Activated naive CD4-positive, alpha-beta T cell (primary cell): ENCODE results near the gene KAZN.

ENCODE experiments used
- DNase-seq, 4 experiments: peaks; one replicate each; lab custom pipeline; 2025; lab: John Stamatoyannopoulos, UW

KAZN gene

DNA sequence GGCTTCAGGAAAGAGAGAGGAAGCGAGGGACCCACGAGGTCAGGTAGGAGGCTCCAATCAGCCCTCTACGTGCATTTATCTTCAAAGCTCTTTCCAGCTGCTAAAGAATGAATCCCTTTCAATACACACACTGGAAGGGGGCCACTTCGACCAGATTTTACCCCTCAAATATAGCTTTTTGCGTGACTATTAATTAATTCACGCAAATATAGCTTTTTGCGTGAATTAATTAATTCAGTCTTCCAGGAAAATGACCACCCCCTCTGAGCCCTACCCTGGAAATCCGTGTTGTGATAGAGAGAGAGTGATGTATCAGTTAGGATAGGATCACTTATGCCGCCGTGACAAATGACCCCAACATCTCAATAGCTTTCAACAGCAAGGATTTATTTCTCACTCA, 289.9 kb downstream of the KAZN start:
- DNase-seq = no peak

DNA sequence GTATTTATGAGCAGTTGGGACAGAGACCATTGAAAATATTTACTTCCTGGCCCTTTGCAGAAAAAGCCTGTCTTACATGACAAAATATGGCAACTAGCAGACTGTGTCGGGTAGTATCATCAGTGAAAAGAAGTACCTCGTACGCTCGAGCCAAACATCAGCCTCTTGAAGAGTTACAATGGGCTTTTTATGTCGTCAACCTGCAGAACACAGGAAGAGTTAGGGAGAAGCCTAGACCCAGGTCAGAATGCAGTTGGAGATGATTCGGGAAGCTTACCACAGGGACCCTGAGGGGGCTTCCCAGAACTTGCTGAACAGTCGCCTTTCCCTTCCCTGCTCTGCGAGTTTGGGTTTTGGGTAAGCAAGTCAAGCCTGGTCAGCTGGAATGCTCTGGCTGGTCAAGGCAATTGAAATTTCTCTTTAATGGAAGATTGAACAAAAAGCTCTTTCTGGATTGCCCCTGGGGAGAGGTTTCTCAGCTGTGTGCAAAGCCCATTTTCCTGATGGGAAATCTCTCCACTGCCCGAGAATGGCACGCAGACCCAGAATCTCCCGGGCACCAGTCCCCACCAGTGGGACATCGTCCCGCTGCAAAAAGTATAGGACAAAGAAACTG, 291.4 kb downstream of the KAZN start:
- no peak for DNase-seq

DNA sequence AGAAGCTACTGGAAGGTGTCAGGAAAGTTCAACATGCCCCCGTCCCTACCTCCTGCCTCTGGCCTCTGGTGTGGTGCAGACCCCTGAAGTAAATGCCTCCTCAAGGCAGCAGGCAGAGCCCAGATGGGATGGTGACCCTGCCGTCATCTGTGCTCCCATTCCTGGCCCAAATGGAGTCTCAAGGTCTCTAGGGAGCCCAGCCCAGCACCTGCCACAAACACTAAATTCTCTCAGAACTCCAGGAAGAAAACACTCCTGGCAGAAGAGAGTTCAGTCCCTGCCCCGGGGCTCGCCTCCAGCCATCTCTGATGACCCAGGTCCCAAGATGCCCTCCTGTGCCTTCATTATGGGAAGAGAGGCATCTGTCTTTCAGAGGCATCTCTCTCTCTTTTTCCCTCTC, 293.5 kb downstream of the KAZN start:
- no peak for DNase-seq

DNA sequence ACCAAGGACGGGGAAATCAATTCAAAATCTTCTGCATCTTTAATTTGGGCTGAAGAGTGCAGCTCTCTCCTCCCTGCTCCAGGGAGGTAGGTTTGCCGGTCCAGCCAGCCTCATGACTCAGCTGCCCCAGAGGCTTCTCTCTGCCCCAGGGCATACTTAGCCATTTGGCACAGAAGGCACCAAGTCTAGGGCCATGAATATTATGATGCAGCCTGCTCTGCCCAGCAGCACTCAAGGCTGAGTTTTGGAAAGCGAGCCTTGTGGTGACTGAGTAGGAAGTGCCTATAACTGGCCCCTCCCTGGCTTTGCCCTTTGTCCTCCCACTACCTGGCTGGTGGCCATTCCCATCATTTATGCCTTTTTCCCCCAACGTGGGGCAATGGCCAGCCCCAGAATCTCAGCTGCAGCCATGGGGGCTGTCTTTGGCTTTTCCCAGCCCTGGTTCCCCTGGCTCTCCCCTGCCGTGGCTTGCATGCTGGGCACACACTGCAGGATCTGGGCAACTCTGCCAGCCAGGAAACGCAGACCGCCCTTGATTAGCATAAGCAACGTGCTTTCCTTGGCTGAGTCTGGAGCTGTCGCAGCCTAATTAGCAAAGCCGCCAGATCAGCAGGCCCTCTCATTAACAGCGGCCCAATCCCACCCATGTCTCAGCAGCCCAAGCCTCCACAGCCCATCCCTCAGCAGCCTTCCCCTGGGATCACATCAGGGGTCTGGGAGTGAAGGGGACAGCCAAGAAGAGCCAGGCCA, 296.5 kb downstream of the KAZN start:
- no peak for DNase-seq

DNA sequence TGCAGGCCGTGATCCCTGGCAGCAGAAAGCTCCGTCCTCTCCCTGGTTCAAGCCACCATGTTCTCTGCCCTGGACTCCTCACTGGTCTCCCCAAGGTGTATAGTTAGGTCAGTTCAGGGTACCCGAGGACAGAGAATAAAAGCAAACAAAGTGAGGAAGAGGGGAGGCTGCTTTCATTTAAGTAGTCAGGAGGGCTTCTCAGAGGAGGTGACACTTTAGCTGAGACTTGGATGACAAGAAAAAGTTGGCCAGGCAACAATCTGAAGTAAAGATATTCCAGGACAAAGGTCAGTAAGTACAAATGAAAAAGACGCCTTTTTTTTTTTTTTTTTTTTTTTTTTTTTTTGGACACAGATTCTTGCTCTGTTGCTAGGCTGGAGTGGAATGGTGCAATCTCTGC, 297.2 kb downstream of the KAZN start:
- no peak for DNase-seq

DNA sequence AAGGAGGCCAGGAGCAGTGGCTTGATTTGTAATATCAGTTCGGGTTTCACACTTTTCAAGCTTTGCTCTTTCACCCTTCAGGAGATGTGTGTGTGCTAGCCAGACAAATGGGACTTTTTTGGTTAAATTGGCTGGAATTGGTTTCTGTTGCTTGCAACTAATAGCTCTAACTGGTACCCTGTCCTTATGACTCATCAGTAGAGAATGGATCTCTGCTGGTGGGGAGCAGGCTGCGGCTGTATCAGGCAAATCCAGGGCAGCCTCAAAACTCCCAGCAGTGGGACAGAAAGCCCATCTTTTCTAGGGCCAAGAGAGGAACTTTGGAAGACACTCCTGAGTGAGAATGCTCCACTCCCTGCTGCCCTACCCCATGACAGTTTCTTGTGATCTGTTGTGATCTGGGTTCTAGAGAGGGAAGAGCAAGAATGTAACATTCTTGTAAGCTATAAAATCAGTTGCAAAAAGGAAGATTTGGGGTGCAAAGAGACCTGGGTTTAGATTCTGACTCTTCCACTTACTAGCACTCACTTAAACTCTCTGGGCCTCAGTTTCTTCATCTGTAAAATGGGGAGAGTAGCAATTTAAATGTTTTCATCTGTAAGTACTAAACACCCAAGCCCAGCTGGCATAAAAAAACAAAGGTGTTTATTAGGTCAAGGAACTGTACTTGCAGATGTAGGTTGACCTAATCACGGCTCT, 298.0 kb downstream of the KAZN start:
- DNase-seq = no peak

DNA sequence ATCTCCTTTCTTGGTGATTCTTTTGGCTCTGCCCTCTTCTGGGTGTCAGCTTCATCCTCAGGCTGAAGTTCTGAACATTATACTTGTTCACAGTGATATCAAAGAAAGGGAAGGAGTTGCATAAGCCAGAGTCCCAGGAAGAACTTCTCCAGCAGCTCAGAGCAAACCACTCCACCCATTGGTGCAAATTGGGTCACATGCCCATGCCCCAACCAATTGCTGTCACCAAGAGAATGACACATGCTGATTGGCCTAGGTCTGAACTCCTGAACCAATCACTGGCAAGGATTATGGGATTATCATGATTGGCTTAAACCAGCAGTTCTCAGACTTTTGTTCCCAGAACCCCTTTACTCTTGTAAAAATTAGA, 298.6 kb downstream of the KAZN start:
- DNase-seq = no peak

DNA sequence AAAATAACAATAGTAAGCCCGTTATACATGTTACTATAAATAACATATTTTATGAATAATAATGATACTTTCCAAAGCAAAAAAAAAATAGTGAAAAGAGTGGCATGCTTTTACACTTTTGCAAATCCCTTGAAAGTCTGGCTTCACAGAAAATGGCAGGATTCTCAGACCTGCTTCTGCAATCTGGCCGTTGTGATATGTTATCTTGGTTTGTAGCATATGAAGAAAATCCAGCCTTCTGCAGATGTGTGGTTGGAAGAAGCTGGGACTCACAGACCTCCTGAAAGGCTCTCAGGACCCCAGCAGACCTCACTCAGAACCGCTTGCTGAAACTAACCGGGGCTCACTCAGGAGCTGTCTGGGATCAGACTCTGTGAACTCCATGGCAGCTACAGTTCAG, 299.1 kb downstream of the KAZN start:
- DNase-seq = no peak

DNA sequence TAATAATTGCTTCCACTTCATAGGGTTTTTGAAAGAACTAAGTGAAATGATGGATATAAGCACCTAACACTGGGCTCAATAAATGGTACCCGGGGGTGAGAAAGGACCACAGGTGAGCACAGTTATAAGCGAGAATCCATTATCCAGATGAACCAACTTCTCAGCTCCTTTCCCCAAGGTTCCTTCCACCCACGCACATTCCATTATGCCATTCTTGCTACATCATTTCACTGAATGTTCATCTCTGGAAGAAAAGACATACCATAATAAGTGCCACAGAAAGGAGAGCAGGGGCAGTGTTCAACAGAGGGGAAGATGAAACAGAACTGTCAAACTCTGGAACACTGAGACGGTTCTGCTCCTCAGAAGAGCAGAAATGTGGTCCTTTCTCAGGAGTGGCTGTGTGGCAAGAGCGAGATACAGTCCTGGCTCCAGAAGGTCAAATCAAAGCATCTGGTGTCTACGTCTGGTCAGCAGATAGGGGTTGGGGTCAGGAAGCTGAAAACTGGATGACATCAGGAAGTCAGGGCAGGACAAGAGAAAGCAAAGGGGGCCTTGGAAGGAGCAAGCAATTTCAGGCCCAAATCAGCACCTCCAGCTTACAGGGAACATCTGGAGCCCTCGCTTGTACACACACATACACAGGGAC, 299.6 kb downstream of the KAZN start:
- no peak for DNase-seq

DNA sequence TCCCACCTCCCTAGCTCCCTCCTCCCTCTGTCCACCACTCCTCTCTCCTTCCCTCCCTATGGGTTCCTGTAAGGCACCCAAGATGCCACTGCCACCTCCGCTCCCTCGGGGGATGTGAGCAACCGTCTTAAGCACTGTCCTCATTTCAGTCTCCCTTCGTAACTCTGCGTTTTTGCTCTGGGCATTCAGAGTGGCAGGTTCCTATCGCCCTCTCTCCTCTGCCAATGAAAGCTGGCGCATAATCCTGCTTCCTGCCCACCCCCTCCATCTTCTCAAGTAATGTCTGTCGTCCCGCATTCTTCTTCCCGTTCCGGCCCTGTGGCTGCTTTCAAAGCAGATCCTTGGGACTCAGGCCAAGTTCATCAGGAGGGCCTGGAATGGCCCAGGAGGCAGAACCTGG, 301.2 kb downstream of the KAZN start:
- no peak for DNase-seq

DNA sequence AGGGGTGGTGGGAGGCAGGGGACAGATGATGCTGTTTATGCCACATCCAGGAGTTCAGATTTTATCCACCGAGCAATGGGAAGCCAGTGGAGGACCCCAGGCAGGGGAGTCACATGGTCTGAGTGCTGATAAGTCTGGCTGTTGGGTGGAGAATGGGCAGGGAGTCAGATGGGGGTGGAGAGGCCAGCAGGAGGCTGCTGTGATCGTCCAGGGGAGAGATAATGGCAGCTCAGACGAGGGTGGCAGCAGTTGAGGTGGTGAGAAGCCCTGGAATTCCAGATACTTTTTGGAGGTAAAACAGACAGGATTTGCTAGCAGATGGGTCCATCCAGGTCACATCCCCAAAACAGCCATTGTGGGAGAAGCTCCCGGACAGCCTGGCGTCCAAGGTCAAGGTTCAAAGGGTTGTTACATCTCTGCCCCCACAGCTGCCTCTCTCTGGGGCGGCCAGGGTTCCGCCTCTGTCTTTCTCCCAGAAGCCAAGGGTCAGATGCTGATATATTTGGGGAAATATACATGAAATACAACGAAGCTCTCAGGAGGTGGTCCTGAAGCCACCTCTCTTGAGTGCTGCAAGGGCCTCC, 303.0 kb downstream of the KAZN start:
- DNase-seq = no peak

DNA sequence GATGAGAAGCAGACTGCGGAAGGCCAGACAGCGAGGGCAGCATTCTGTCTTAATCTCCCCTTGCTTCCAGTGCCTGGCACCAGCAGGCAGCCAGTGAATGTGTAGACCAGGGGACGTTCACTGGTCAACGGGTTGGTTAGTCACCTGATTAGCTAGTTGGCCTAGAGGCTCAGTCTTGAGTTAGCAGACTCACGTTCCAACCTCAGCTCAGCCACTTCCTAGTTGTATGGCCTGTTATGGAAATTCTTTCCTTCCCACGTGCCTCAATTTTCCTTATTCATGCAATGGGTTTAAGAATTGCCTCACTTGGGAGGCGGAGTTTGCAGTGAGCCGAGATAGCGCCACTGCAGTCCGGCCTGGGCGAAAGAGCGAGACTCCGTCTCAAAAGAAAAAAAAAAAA, 305.4 kb downstream of the KAZN start:
- DNase-seq = no peak

DNA sequence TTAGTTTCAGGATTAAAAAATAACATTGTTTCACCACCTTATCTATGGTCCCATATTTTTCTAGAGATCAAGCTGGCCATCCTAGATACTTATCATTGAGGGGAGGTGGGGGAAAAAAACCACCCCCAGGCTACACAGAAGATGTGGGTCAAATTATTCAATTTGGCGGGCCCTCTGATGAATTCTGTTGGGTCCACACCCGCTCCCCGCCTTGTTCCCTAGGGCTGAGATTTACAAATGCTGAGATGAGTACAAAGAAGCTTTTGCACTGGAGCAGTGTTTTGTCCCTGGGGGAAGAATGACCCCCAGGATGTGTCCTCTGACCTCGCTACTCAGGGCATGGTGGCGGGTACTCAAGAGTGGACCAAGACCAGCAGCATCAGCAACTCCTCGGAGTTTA, 308.2 kb downstream of the KAZN start:
- no peak for DNase-seq

DNA sequence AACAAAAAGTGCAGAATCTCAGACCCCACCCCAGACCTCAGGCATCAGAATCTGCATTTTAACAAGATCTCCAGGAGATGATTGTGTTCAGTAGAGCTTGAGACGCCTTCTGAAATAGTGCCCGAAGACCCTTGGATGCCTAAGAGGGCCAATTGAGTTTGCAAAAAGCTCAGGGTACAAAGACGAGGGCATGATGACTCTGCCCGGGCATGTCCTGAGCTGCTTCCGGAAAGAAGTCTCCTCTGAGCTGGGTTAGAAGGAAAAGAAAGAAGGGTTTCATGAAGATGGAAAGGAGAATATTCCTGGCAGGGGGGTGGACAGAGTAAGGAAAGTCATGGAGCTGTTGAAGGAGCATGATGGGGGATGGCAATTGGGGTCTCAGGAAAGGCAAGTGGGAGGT, 308.9 kb downstream of the KAZN start:
- DNase-seq = no peak

DNA sequence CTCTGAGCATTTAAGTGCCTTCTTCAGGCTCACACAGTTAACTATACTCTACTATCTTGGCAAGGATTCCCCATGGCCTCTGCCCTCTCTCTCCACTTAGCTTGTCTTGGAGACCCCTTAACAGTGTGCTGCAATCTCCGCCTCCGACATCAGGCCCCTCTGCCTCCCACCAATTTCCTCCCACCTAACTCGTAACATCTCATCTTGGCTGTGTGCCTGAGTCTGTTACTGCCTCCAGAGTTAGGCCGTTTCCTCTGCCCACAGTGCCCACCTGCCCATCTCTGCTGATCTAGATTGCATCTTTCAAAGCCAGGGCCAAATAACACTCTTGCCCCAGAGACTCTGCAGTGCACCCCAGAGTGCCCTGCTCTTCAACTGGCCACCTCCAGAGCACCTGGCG, 310.8 kb downstream of the KAZN start:
- no peak for DNase-seq

DNA sequence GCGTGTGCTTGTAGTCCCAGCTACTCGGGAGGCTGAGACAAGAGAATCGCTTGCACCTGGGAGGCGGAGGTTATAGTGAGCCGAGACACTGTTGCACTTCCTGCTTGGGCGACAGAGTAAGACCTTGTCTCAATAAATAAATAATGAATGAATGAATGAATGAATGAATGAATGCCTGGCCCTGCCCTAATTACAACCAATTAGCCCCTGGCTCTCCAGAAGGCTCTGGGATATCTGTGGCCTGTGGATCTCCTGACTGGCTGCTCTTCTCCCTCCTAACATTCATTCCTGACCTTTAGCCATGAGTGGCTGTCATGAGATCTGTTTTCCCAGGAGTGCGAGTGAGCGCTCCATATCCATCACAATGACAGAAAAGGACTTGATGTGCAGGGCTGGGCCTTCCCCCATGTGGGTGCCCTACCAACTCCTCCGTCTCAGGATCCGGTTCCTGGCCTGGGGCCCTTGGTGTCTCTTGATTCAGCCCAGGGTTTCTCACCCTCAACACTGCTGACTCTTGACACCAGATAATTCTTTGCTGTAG, 311.5 kb downstream of the KAZN start:
- no peak for DNase-seq

DNA sequence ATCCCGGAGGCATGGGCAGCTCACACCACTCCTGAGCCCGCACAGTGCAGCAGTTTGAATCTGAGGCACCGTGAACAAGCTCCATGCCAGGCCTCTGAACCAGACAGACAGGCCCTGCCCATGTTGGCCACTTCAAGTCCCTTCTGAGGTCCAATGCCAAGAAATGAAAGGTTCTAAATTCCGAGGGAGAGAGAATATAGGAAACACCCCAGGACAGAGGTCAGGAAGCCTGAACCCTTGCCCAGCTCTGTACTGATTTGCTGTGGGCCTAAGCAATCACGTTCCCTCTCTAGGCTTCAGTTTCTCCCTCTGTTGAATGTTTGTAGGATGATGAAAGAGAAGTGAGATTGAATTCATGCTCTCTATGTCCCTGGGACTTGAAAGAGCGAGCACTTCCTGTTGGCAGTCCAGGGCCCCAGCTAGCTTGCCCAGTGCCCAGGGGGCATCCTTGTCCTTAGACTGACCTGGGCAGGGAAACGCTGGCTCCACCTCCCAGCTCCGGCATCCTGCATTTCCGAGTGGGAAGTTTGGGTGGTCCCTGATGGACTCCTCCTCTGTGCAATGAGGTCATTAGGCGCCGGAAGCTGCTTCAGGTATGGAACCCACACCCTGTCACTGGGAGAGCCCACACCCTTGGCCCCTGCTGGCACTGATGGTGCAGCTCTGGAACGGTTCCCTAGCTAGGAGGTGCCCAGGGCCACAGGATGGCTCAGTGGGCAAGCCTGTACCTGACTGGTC, 312.7 kb downstream of the KAZN start:
- DNase-seq = no peak

DNA sequence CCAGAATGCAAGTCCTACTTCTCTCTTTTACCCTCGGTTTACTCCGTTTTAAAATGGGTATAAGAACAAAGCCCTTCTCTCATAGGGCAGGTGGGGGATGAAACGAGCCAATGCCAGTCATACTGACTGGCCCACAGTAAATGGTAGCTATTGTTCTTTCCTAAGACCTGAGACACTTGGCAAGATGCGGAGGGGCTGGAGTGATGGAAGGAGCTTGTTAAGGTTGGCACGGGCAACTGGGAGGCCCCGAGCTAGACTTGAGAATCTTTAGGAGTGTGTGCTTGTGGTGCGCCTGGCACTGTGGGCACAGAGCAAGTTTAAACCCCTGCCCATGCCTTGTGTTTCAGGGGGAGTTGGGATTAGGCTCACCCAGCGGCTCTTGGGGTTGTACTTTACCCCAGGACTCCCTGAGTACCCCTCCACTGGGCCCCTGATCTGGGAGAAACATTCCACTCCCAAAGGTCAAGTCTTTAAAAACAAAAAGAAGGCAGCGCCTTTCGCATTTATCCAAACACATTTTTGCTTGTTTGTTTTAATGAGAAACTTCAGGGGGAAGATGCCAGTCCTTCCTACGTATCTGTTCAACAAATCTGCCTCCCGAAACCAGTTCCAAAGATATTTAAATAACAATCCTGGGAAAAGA, 314.5 kb downstream of the KAZN start:
- DNase-seq = no peak

DNA sequence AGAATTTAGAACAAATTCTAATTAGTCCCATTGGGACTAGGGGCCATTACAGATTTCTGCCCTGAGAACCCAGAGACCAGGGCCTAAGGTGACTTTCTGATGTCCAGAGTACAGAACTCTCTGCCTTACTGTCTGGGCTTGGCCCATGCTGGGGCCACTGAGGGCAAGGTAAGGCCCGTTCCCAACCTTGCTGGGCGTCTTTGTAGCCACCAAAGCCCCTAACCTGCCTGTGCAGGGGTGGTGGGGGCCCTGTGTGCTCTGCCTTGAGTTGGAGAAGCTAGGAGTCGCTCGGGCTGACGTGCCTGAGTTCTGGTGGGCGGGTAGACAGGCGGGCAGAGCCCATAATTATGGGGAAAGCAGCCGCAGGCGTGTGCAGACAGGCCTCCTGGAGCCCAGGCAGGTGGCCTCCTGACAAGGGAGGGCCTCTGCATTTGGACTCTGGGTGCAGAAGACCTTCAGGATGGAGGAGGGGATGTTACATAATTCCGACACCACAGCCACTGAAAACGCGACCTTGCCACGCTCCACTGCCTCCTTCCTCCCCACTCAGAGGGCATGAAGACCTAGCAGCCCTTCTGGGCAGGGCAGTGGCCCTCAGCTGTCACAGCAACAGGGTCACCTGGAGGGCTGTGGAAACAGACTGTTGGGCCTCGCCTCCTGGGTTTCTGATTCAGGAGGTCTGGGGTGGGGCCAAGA, 315.1 kb downstream of the KAZN start:
- DNase-seq = no peak

DNA sequence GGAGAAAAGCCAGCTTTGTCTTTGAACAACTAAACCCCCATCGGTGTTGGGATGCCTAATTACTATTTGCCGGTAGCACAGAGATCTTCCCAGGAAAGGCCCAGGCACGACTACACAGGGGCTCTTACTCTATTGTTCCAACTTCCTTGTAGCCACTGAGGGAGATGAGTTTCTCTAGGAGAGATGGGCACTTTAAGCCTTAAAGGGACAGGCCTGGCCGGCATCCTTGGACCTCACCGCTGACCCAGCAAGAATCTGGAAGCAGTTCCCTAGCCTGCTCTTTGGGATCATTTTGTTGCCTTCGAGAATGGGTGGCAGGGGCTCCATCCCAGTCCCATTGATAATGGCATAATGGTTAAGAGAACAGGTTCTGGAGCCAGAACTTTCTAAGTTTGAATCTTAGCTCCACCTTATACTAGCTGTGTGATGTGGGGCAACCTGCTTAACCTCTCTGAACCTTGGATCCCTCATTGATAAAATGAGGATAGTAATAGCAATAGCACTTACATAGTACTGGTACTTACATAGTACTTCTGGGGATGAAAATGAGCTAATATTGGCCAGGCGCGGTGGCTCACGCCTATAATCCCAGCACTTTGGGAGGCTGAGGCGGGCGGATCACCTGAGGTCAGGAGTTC, 316.0 kb downstream of the KAZN start:
- DNase-seq = no peak
